ENCODE results near the gene UBAP1.

GRCh38 chr9:34291023-34291422 lies 112.2 kb downstream of the UBAP1 start:
- TF ChIP-seq CTCF (IDR thresholded peaks at IDR 0.05; ENCODE audit: insufficient read depth, low read length): no peak
- TF ChIP-seq POLR2AphosphoS5 (IDR thresholded peaks at IDR 0.05; ENCODE audit: low read depth): no peak
- no peak for TF ChIP-seq REST (IDR thresholded peaks at IDR 0.05; ENCODE audit: insufficient replicate concordance, low read depth)
